Fibroblast of lung (primary cell): ENCODE measurements around the gene SOX11. TPM values are rescaled to one million over a fixed set of nuclear protein-coding genes. Genes with fewer than 3 reads are reported as not detected.

ENCODE experiments used
- DNase-seq, 2 donors: peaks; one replicate each; pipeline versions ENCODE4 v3.0.0 to v3.0.0-alpha.2; 2010; ENCODE audit warnings: low read depth in 2 of 2
- H2AFZ ChIP-seq: 2 replicates; pipeline ENCODE4 v1.5.1; 2012; ENCODE audit warnings: low read length, control low read depth, inconsistent platforms
- H3K27ac ChIP-seq: 2 replicates; pipeline ENCODE4 v1.5.1; 2011; ENCODE audit warnings: low read length, control low read depth; ENCODE audit not compliant: insufficient read depth
- H3K27me3 ChIP-seq: 2 replicates; pipeline ENCODE4 v1.5.1; 2011; ENCODE audit warnings: mild to moderate bottlenecking, low read length; ENCODE audit not compliant: control insufficient read depth, insufficient read depth
- H3K36me3 ChIP-seq: 2 replicates; pipeline ENCODE4 v1.5.1; 2011; ENCODE audit warnings: low read length; ENCODE audit not compliant: control insufficient read depth, insufficient read depth
- H3K4me1 ChIP-seq: 2 replicates; pipeline ENCODE4 v1.5.1; 2011; ENCODE audit warnings: low read length; ENCODE audit not compliant: control insufficient read depth, insufficient read depth; ENCODE audit errors: extremely low read depth
- H3K4me2 ChIP-seq: 2 replicates; pipeline ENCODE4 v1.5.1; 2011; ENCODE audit warnings: low read length, control low read depth; ENCODE audit not compliant: insufficient read depth; ENCODE audit errors: extremely low read depth
- H3K4me3 ChIP-seq, 4 experiments: fragments of 200-600 bp in 1 of 4; sonication (generic) in 1 of 4; replicated peaks in 1 of 4; 2 replicates each; pipeline ENCODE4 v1.5.1; 2011 to 2016; ENCODE audit warnings: low read length in 4 of 4, low read depth in 3 of 4, mild to moderate bottlenecking in 3 of 4, control low read depth in 2 of 4, inconsistent platforms in 1 of 4, mixed read lengths in 1 of 4; ENCODE audit not compliant: insufficient read depth in 1 of 4; ENCODE audit errors: control extremely low read depth in 1 of 4
- H3K79me2 ChIP-seq: 2 replicates; pipeline ENCODE4 v1.5.1; 2012; ENCODE audit warnings: mild to moderate bottlenecking, low read length, inconsistent platforms; ENCODE audit not compliant: control insufficient read depth, insufficient read depth
- H3K9ac ChIP-seq: 2 replicates; pipeline ENCODE4 v1.5.1; 2011; ENCODE audit warnings: mild to moderate bottlenecking, low read length, control low read depth; ENCODE audit not compliant: insufficient read depth
- H3K9me3 ChIP-seq: 2 replicates; pipeline ENCODE4 v1.5.1; 2012; ENCODE audit warnings: low read depth, low read length; ENCODE audit not compliant: control insufficient read depth, insufficient read depth
- H4K20me1 ChIP-seq: 2 replicates; pipeline ENCODE4 v1.5.1; 2011; ENCODE audit warnings: low read length; ENCODE audit not compliant: control insufficient read depth, insufficient read depth; ENCODE audit errors: extremely low read depth
- EZH2 ChIP-seq: IDR thresholded peaks from 2 replicates; pipeline ENCODE4 v1.5.1; 2012; ENCODE audit warnings: low read length, control low read depth, mild to moderate bottlenecking; ENCODE audit errors: missing control alignments
- polyA plus RNA-seq, 2 donors: library from polyadenylated mRNA; depleted of rRNA in 1 of 2; stranded (reverse) in 1 of 2; unstranded in 1 of 2; fragments of >200 nt; gene quantifications; 2 replicates each; pipeline ENCODE4 v1.2.1, GENCODE V29; 2011 to 2012; ENCODE audit warnings: missing spikeins in 1 of 2
- total RNA-seq: library from RNA; depleted of rRNA; stranded (reverse); fragments of >200 nt; gene quantifications from 2 replicates; pipeline ENCODE4 v1.2.1, GENCODE V29; 2014
- TF ChIP-seq, protein P1 (sequence below), 2 donors: IDR thresholded peaks in 1 of 2; conservative IDR thresholded peaks in 1 of 2; 1 replicate in 1 of 2; 2 replicates in 1 of 2; pipeline ENCODE4 v1.5.1; 2011 to 2012; ENCODE audit warnings: low read length in 2 of 2, control low read depth in 1 of 2, inconsistent platforms in 1 of 2, low read depth in 1 of 2, mild to moderate bottlenecking in 1 of 2

Gene SOX11
- total and polyA plus RNA-seq, 2 donors (not counting 1 experiment from before 2014, with no cell fraction given): 0.99 to 1.2 TPM

GRCh38 chr2:5734859-5735520 lies 42.8 kb downstream of the SOX11 start:
- Histone ChIP-seq H3K79me2 (no peaks in the 10 kb centered on the region), H3K4me2 (no peak overlapping the region), H2AFZ (no peak overlapping the region), H3K9me3 (no peaks in the 10 kb centered on the region), H3K9ac (no peak overlapping the region), H3K36me3 (no peaks in the 10 kb centered on the region), H3K4me3 (no peak overlapping the region), H3K27me3 (no peaks in the 10 kb centered on the region), H4K20me1 (no peaks in the 10 kb centered on the region), H3K27ac (no peak overlapping the region), H3K4me1 (no peaks in the 10 kb centered on the region)
- TF ChIP-seq EZH2: no peak
- TF ChIP-seq, protein P1, sequence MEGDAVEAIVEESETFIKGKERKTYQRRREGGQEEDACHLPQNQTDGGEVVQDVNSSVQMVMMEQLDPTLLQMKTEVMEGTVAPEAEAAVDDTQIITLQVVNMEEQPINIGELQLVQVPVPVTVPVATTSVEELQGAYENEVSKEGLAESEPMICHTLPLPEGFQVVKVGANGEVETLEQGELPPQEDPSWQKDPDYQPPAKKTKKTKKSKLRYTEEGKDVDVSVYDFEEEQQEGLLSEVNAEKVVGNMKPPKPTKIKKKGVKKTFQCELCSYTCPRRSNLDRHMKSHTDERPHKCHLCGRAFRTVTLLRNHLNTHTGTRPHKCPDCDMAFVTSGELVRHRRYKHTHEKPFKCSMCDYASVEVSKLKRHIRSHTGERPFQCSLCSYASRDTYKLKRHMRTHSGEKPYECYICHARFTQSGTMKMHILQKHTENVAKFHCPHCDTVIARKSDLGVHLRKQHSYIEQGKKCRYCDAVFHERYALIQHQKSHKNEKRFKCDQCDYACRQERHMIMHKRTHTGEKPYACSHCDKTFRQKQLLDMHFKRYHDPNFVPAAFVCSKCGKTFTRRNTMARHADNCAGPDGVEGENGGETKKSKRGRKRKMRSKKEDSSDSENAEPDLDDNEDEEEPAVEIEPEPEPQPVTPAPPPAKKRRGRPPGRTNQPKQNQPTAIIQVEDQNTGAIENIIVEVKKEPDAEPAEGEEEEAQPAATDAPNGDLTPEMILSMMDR (conservative IDR thresholded peaks at IDR 0.05 in 1 of 2, IDR thresholded peaks at IDR 0.05 in 1 of 2; ENCODE audit: low read depth in 1 of 2, low read length in 2 of 2): no peak
- DNase-seq: no peak

DNA sequence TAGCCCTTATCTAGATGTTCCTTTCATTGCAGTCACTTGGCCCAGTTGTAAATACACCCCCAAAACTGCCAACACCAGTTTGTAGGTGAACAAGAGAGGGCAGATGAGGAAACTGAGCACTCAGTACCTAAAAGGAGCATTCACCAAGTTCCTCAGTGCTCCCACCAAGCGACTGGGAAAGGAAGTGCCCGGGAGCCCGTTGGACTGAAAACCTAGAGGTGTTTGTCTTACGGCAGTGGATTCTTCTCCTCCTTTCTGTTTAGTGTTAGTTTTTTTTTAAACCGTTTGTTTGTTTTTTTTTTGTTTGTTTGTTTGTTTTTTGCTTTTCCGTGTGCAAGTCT lies 43.3 kb downstream of the SOX11 start:
- H2AFZ ChIP-seq: no peak overlapping the region
- no peak overlapping the region for H3K9ac ChIP-seq
- H3K27me3 ChIP-seq: no peaks in the 10 kb centered on the region
- no peak for DNase-seq
- no peak overlapping the region for H3K4me3 ChIP-seq
- H4K20me1 ChIP-seq: no peaks in the 10 kb centered on the region
- no peaks in the 10 kb centered on the region for H3K36me3 ChIP-seq
- TF ChIP-seq, protein P1 (conservative IDR thresholded peaks at IDR 0.05 in 1 of 2, IDR thresholded peaks at IDR 0.05 in 1 of 2; ENCODE audit: low read depth in 1 of 2, low read length in 2 of 2): no peak
- no peak for TF ChIP-seq EZH2
- no peaks in the 10 kb centered on the region for H3K4me1 ChIP-seq
- no peaks in the 10 kb centered on the region for H3K9me3 ChIP-seq
- no peak overlapping the region for H3K4me2 ChIP-seq
- H3K27ac ChIP-seq: no peak overlapping the region
- no peaks in the 10 kb centered on the region for H3K79me2 ChIP-seq

- no peaks in the 10 kb centered on the region for H3K9me3 ChIP-seq
- H3K36me3 ChIP-seq: no peaks in the 10 kb centered on the region
- TF ChIP-seq, protein P1 (conservative IDR thresholded peaks at IDR 0.05 in 1 of 2, IDR thresholded peaks at IDR 0.05 in 1 of 2; ENCODE audit: low read depth in 1 of 2, low read length in 2 of 2): no peak
- no peak for TF ChIP-seq EZH2
- no peak overlapping the region for H3K4me2 ChIP-seq
- H4K20me1 ChIP-seq: no peaks in the 10 kb centered on the region
- no peak overlapping the region for H3K9ac ChIP-seq
- no peaks in the 10 kb centered on the region for H3K4me1 ChIP-seq
- no peak overlapping the region for H3K4me3 ChIP-seq
- H2AFZ ChIP-seq: no peak overlapping the region
- no peaks in the 10 kb centered on the region for H3K27me3 ChIP-seq
- no peaks in the 10 kb centered on the region for H3K79me2 ChIP-seq
- no peak overlapping the region for H3K27ac ChIP-seq
- no peak for DNase-seq
These were observed 43.9 kb downstream of the SOX11 start for GRCh38 chr2:5736050-5736449.
